T-helper 17 cell (primary cell): ENCODE data around the gene TOR1B. TPM values are rescaled to one million over a fixed set of nuclear protein-coding genes. Genes with fewer than 3 reads are reported as not detected.
A peak's percentile ranks its signal among the peaks of the same experiment; 100 is the strongest.

Experiments used
- ATAC-seq: fragments of 150-1000 bp; cut with Tn5 transposase; 2 replicates; pipeline ENCODE4 v1.10.0; 2021; ENCODE audit warnings: mild to moderate bottlenecking, moderate library complexity
- DNase-seq, 3 donors: peaks; one replicate each; pipeline versions ENCODE4 v3.0.0 to v3.0.0-alpha.2; 2020 to 2021
- H3K9me3 ChIP-seq: one replicate; pipeline ENCODE4 v1.7.0; 2013; ENCODE audit warnings: low read length, mild to moderate bottlenecking; ENCODE audit not compliant: control insufficient read depth, poor library complexity, severe bottlenecking
- H3K27ac Mint-ChIP-seq: one replicate; pipeline ENCODE4 v1.8.0; 2022; ENCODE audit warnings: mild to moderate bottlenecking, moderate library complexity, mixed read lengths
- H3K27me3 Mint-ChIP-seq: one replicate; pipeline ENCODE4 v1.8.0; 2022; ENCODE audit warnings: mixed read lengths
- H3K36me3 Mint-ChIP-seq: one replicate; pipeline ENCODE4 v1.8.0; 2022; ENCODE audit warnings: low read depth, mixed read lengths
- H3K4me1 Mint-ChIP-seq: one replicate; pipeline ENCODE4 v1.8.0; 2022; ENCODE audit warnings: mild to moderate bottlenecking, mixed read lengths
- H3K4me3 Mint-ChIP-seq: one replicate; pipeline ENCODE4 v1.8.0; 2022; ENCODE audit warnings: mild to moderate bottlenecking, moderate library complexity, mixed read lengths
- total RNA-seq, 4 donors: library from RNA in 2 of 4; stranded (reverse) in 2 of 4; gene quantifications; one replicate each; pipeline ENCODE4 v1.2.3 and lab custom pipeline; 2022 to 2026

Gene TOR1B
- total RNA-seq, 2 donors from 2014 or later = 13.2 to 18.7 TPM

GRCh38 chr9:129811967-129812363, 9.0 kb downstream of the TOR1B start:
- Mint-ChIP-seq H3K27me3 (no peaks in the 10 kb centered on the region), H3K4me1 (peaks cover 9% of the 10 kb centered on the region), H3K36me3 (peaks cover 5% of the 10 kb centered on the region), H3K27ac (peak overlapping the region; percentile 74), H3K4me3 (no peak overlapping the region)
- ATAC-seq (no peak), DNase-seq (no peak)
- H3K9me3 ChIP-seq = no peaks in the 10 kb centered on the region

GRCh38 chr9:129812385-129812784, 9.4 kb downstream of the TOR1B start:
- H3K4me3 Mint-ChIP-seq = no peak overlapping the region
- no peaks in the 10 kb centered on the region for H3K9me3 ChIP-seq
- H3K27ac Mint-ChIP-seq = peak overlapping the region; percentile 74
- no peak for DNase-seq
- H3K4me1 Mint-ChIP-seq = peaks cover 9% of the 10 kb centered on the region
- peaks cover 5% of the 10 kb centered on the region for H3K36me3 Mint-ChIP-seq
- H3K27me3 Mint-ChIP-seq = no peaks in the 10 kb centered on the region
- no peak for ATAC-seq

- H3K4me3 Mint-ChIP-seq = no peak overlapping the region
- peaks cover 5% of the 10 kb centered on the region for H3K36me3 Mint-ChIP-seq
- H3K27me3 Mint-ChIP-seq = no peaks in the 10 kb centered on the region
- H3K9me3 ChIP-seq = no peaks in the 10 kb centered on the region
- peaks cover 9% of the 10 kb centered on the region for H3K4me1 Mint-ChIP-seq
- ATAC-seq = no peak
- H3K27ac Mint-ChIP-seq = no peak overlapping the region
- no peak for DNase-seq
Observed at GRCh38 chr9:129813661-129814060, 10.7 kb downstream of the TOR1B start.

GRCh38 chr9:129814432-129815223, 11.6 kb downstream of the TOR1B start:
- H3K27ac Mint-ChIP-seq = no peak overlapping the region
- H3K27me3 Mint-ChIP-seq = no peaks in the 10 kb centered on the region
- peaks cover 11% of the 10 kb centered on the region for H3K4me1 Mint-ChIP-seq
- H3K9me3 ChIP-seq = no peaks in the 10 kb centered on the region
- peaks cover 5% of the 10 kb centered on the region for H3K36me3 Mint-ChIP-seq
- ATAC-seq (no peak), DNase-seq (no peak)
- peak overlapping the region; percentile 19 for H3K4me3 Mint-ChIP-seq

- Mint-ChIP-seq H3K4me3 (no peak overlapping the region), H3K36me3 (peaks cover 5% of the 10 kb centered on the region), H3K27me3 (no peaks in the 10 kb centered on the region), H3K4me1 (peaks cover 11% of the 10 kb centered on the region), H3K27ac (no peak overlapping the region)
- ATAC-seq = no peak
- H3K9me3 ChIP-seq = no peaks in the 10 kb centered on the region
- no peak for DNase-seq
Observed at GRCh38 chr9:129815278-129815677, 12.3 kb downstream of the TOR1B start.

- no peaks in the 10 kb centered on the region for H3K27me3 Mint-ChIP-seq
- no peak overlapping the region for H3K4me3 Mint-ChIP-seq
- H3K9me3 ChIP-seq = no peaks in the 10 kb centered on the region
- ATAC-seq (no peak), DNase-seq (no peak)
- peaks cover 5% of the 10 kb centered on the region for H3K36me3 Mint-ChIP-seq
- H3K4me1 Mint-ChIP-seq = peaks cover 9% of the 10 kb centered on the region
- peak overlapping the region; percentile 56 for H3K27ac Mint-ChIP-seq
Observed at GRCh38 chr9:129816501-129817435, 13.8 kb downstream of the TOR1B start.

- peaks cover 14% of the 10 kb centered on the region for H3K4me1 Mint-ChIP-seq
- H3K9me3 ChIP-seq = no peaks in the 10 kb centered on the region
- H3K27me3 Mint-ChIP-seq = no peaks in the 10 kb centered on the region
- ATAC-seq (no peak), DNase-seq (no peak)
- no peaks in the 10 kb centered on the region for H3K36me3 Mint-ChIP-seq
- peak overlapping the region; percentile 70 for H3K27ac Mint-ChIP-seq
- peak overlapping the region; percentile 92 for H3K4me3 Mint-ChIP-seq
Observed at GRCh38 chr9:129822898-129823541, 20.0 kb downstream of the TOR1B start.

GRCh38 chr9:129823542-129823934, 20.6 kb downstream of the TOR1B start:
- peaks cover 14% of the 10 kb centered on the region for H3K4me1 Mint-ChIP-seq
- H3K9me3 ChIP-seq = no peaks in the 10 kb centered on the region
- H3K27ac Mint-ChIP-seq = peak overlapping the region; percentile 70
- H3K36me3 Mint-ChIP-seq = no peaks in the 10 kb centered on the region
- no peaks in the 10 kb centered on the region for H3K27me3 Mint-ChIP-seq
- H3K4me3 Mint-ChIP-seq = peak overlapping the region; percentile 92
- ATAC-seq (peak; percentile 13), DNase-seq (no peak)

GRCh38 chr9:129823935-129824601, 21.1 kb downstream of the TOR1B start, which contains the start of gene TOR1A:
Gene TOR1A, minus strand, starts transcription at chr9:129824136. Its CDS starts 51 bp downstream, at chr9:129824085.
- ATAC-seq (peak; percentile 96), DNase-seq (peak; percentile 80 to 85 (median 84))
- peak within 1 kb of the TSS; percentile 92 for H3K4me3 Mint-ChIP-seq
- no peaks in the 10 kb centered on the region for H3K27me3 Mint-ChIP-seq
- peak within 1 kb of the TSS; percentile 70 for H3K27ac Mint-ChIP-seq
- H3K9me3 ChIP-seq = no peaks in the 10 kb centered on the region
- no peaks in the 10 kb centered on the region for H3K36me3 Mint-ChIP-seq
- peaks cover 13% of the 10 kb centered on the region for H3K4me1 Mint-ChIP-seq

- Mint-ChIP-seq H3K27me3 (no peaks in the 10 kb centered on the region), H3K4me3 (no peak overlapping the region), H3K27ac (no peak overlapping the region), H3K36me3 (no peaks in the 10 kb centered on the region), H3K4me1 (peaks cover 13% of the 10 kb centered on the region)
- no peak for ATAC-seq
- H3K9me3 ChIP-seq = no peaks in the 10 kb centered on the region
- DNase-seq = no peak
Observed at GRCh38 chr9:129826344-129826743, 23.4 kb downstream of the TOR1B start.

- DNase-seq (no peak), ATAC-seq (no peak)
- Mint-ChIP-seq H3K27ac (no peak overlapping the region), H3K4me3 (no peak overlapping the region), H3K4me1 (peaks cover 13% of the 10 kb centered on the region), H3K36me3 (no peaks in the 10 kb centered on the region), H3K27me3 (no peaks in the 10 kb centered on the region)
- no peaks in the 10 kb centered on the region for H3K9me3 ChIP-seq
Observed at GRCh38 chr9:129826759-129827158, 23.8 kb downstream of the TOR1B start.

GRCh38 chr9:129828051-129828450, 25.1 kb downstream of the TOR1B start:
- H3K27me3 Mint-ChIP-seq = no peaks in the 10 kb centered on the region
- no peaks in the 10 kb centered on the region for H3K36me3 Mint-ChIP-seq
- ATAC-seq (no peak), DNase-seq (no peak)
- H3K4me1 Mint-ChIP-seq = peaks cover 4% of the 10 kb centered on the region
- H3K4me3 Mint-ChIP-seq = no peak overlapping the region
- no peaks in the 10 kb centered on the region for H3K9me3 ChIP-seq
- no peak overlapping the region for H3K27ac Mint-ChIP-seq
